H1 (cell line): ENCODE results near the gene CACNB4.

ENCODE experiments used
- CEBPB ChIP-seq: IDR thresholded peaks from 2 replicates; pipeline ENCODE4 v1.6.1; 2012; ENCODE audit warnings: low read depth, low read length
- EZH2 ChIP-seq: fragments of 200-600 bp; sonication (generic); IDR thresholded peaks from 2 replicates; pipeline ENCODE4 v1.7.1; 2012; ENCODE audit warnings: low read depth, mild to moderate bottlenecking, moderate library complexity, low read length, inconsistent platforms; ENCODE audit not compliant: severe bottlenecking
- JUND ChIP-seq: IDR thresholded peaks from 2 replicates; pipeline ENCODE4 v1.6.1; 2011; ENCODE audit warnings: mild to moderate bottlenecking, improper control_type of control experiment, low read length
- MAFK ChIP-seq: IDR thresholded peaks from 2 replicates; pipeline ENCODE4 v1.6.1; 2012; ENCODE audit warnings: low read depth, mild to moderate bottlenecking, improper control_type of control experiment, low read length
- POLR2A ChIP-seq, 2 experiments: IDR thresholded peaks; 1 replicate in 1 of 2; 2 replicates in 1 of 2; pipeline ENCODE4 v1.6.1; 2011; ENCODE audit warnings: low read depth in 2 of 2, low read length in 2 of 2, mild to moderate bottlenecking in 2 of 2; ENCODE audit errors: control extremely low read depth in 1 of 2
- POLR2AphosphoS5 ChIP-seq: IDR thresholded peaks from 2 replicates; pipeline ENCODE4 v1.6.1; 2011; ENCODE audit warnings: low read depth, low read length
- SAP30 ChIP-seq: fragments of 300-600 bp; sonication (generic); IDR thresholded peaks from 2 replicates; pipeline ENCODE4 v1.7.1; 2012; ENCODE audit warnings: low read length, moderate library complexity, mild to moderate bottlenecking, inconsistent platforms; ENCODE audit not compliant: insufficient read depth, insufficient replicate concordance
- SP1 ChIP-seq: IDR thresholded peaks from 2 replicates; pipeline ENCODE4 v1.6.1; 2011; ENCODE audit warnings: low read depth, low read length
- TAF1 ChIP-seq: IDR thresholded peaks from 2 replicates; pipeline ENCODE4 v1.6.1; 2011; ENCODE audit warnings: mild to moderate bottlenecking, low read depth, low read length
- TEAD4 ChIP-seq: IDR thresholded peaks from 2 replicates; pipeline ENCODE4 v1.6.1; 2012; ENCODE audit warnings: low read depth, low read length, inconsistent platforms, mixed read lengths
- TF ChIP-seq, protein P1 (sequence below), 3 experiments: IDR thresholded peaks; 1 replicate in 2 of 3; 2 replicates in 1 of 3; pipeline versions ENCODE4 v1.5.1 to v1.6.1; 2011; ENCODE audit warnings: low read length in 3 of 3, mild to moderate bottlenecking in 3 of 3, inconsistent platforms in 2 of 3, low read depth in 1 of 3, moderate library complexity in 1 of 3; ENCODE audit not compliant: insufficient read depth in 1 of 3; ENCODE audit errors: control extremely low read depth in 1 of 3

DNA sequence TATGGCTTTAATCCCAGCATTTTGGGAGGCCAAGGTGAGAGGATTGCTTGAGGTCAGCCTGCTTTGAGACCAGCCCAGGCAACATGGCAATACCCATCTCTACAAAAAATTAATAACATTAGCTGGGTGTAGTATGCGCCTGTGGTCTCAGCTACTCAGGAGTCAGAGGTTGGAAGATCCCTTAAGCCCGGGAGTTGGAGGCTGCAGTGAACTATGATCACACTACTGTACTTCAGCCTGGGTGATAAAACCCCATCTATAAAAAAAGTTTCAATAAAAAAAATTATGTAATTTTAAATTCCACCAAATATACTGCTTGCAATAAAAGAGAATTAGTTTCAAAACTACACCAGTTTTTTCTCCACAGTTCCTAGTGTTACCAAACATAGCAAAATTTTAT is 23.3 kb upstream of the CACNB4 start:
- no peak for TF ChIP-seq CEBPB
- TF ChIP-seq, protein P1, sequence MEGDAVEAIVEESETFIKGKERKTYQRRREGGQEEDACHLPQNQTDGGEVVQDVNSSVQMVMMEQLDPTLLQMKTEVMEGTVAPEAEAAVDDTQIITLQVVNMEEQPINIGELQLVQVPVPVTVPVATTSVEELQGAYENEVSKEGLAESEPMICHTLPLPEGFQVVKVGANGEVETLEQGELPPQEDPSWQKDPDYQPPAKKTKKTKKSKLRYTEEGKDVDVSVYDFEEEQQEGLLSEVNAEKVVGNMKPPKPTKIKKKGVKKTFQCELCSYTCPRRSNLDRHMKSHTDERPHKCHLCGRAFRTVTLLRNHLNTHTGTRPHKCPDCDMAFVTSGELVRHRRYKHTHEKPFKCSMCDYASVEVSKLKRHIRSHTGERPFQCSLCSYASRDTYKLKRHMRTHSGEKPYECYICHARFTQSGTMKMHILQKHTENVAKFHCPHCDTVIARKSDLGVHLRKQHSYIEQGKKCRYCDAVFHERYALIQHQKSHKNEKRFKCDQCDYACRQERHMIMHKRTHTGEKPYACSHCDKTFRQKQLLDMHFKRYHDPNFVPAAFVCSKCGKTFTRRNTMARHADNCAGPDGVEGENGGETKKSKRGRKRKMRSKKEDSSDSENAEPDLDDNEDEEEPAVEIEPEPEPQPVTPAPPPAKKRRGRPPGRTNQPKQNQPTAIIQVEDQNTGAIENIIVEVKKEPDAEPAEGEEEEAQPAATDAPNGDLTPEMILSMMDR (IDR thresholded peaks at IDR 0.05; ENCODE audit: control extremely low read depth in 1 of 3, insufficient read depth in 1 of 3, low read depth in 1 of 3, low read length in 3 of 3), result no peak
- TF ChIP-seq JUND, result no peak
- no peak for TF ChIP-seq TEAD4
- no peak for TF ChIP-seq TAF1
- no peak for TF ChIP-seq POLR2A (IDR thresholded peaks at IDR 0.05; ENCODE audit: control extremely low read depth in 1 of 2, low read depth in 2 of 2, low read length in 2 of 2)
- TF ChIP-seq POLR2AphosphoS5, result no peak
- TF ChIP-seq EZH2, result no peak
- no peak for TF ChIP-seq MAFK
- no peak for TF ChIP-seq SP1
- no peak for TF ChIP-seq SAP30
